ENCODE measurements around the gene RND3. TPM values are rescaled to one million over a fixed set of nuclear protein-coding genes. Genes with fewer than 3 reads are reported as not detected.

The RND3 gene
- total and polyA plus RNA-seq, 3 experiments from 2014 or later = not detected

DNA sequence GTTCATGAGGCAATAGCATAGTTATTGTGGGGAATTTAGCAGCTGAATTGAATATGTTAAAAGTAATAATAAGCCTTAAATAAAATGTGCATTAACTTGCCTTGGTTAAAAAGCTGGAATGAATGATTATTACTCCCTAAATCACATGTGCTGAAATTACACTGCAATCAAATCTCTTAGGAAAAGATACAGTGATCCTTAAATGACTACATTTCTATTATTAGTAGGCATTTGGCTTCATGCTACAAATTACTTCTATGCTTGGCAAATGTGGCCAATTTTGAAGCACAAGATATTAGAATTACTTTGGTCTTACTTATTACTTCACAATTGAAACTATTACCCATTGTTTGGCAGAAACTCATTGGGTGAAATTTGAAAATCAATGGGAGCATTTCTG is 5.4 kb downstream of the RND3 start:
- CTCF ChIA-PET = interaction anchor here (1.2 kb wide), 1 partner anchor 9 kb away, joined by 3 read pairs; no protein-coding TSS in a partner anchor
- Mint-ChIP-seq H3K4me1 (peaks cover 0 to 8% (median 6%) of the 10 kb centered on the region in 3 donors), H3K27ac (no peak overlapping the region), H3K9me3 (peaks cover 0 to 5% (median 0%) of the 10 kb centered on the region in 5 donors), H3K36me3 (no peaks in the 10 kb centered on the region), H3K4me3 (no peak overlapping the region), H3K27me3 (peaks cover 23 to 39% of the 10 kb centered on the region in 2 donors)
- H3K4me1 ChIP-seq (ENCODE audit: insufficient read depth, low read length) = no peaks in the 10 kb centered on the region
- no peaks in the 10 kb centered on the region for H3K9me3 ChIP-seq (ENCODE audit: low read length)
- POLR2A ChIA-PET = no interaction called here
- DNase-seq = no peak
- H3K27me3 ChIP-seq (ENCODE audit: insufficient read depth, low read length, poor library complexity, severe bottlenecking) = peaks cover 4% of the 10 kb centered on the region
- no peak overlapping the region for H3K27ac ChIP-seq (ENCODE audit: low read depth, low read length)
- H3K36me3 ChIP-seq (ENCODE audit: insufficient read depth, low read length) = no peaks in the 10 kb centered on the region
- no peak overlapping the region for H3K4me3 ChIP-seq (ENCODE audit: low read length)

DNA sequence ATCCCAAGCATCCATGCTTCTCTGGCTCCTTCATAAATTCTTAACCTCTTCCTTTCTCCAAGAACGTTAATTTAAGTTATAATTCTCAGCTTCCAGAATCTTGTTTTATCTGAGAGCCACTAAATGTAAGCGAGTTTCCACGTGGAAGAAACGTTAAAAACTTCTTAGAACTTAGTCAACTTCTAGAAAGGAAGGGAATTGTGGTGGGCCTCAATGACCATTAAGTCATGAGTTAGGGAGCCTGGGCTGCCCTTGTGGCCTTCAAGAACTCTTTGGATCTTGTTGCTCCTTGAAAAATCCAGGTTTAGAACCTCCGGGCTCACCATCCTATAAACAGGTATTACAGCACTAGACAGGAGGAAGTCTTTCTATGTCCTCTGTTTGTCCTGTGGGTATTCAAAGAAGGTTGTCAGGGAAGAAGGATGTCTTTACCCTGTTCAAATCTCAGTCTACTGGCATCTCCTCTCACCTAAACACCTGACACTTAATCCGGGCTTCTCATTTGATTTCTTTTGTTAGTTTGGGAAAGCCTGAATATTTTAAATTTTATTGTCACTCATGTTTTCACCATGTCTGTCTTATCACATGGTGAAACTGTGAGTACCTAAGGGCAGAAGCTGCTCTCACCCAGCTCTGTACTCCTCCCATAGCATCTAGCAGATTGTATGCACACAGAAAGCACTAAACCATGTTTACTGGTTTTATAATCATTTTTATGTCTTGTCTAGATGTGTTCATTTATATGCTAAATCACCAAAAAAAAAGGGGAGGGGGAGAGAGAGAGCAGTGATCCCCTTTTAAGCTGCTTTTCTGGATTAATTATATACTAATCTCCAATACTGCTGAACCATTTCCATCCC is 6.3 kb downstream of the RND3 start:
- peaks cover 16 to 30% of the 10 kb centered on the region in 2 donors for H3K27me3 Mint-ChIP-seq
- H3K4me3 Mint-ChIP-seq = no peak overlapping the region
- no peaks in the 10 kb centered on the region for H3K36me3 Mint-ChIP-seq
- H3K27me3 ChIP-seq (ENCODE audit: insufficient read depth, low read length, poor library complexity, severe bottlenecking) = no peaks in the 10 kb centered on the region
- CTCF ChIA-PET = interaction anchor here (1.2 kb wide), 1 partner anchor 8 kb away, joined by 3 read pairs; no protein-coding TSS in a partner anchor
- no peaks in the 10 kb centered on the region for H3K9me3 ChIP-seq (ENCODE audit: low read length)
- no peaks in the 10 kb centered on the region for H3K4me1 Mint-ChIP-seq
- H3K4me1 ChIP-seq (ENCODE audit: insufficient read depth, low read length) = no peaks in the 10 kb centered on the region
- H3K9me3 Mint-ChIP-seq = no peaks in the 10 kb centered on the region
- no peak overlapping the region for H3K27ac ChIP-seq (ENCODE audit: low read depth, low read length)
- no peak overlapping the region for H3K4me3 ChIP-seq (ENCODE audit: low read length)
- POLR2A ChIA-PET = no interaction called here
- no peak for DNase-seq
- H3K36me3 ChIP-seq (ENCODE audit: insufficient read depth, low read length) = no peaks in the 10 kb centered on the region
- no peak overlapping the region for H3K27ac Mint-ChIP-seq

DNA sequence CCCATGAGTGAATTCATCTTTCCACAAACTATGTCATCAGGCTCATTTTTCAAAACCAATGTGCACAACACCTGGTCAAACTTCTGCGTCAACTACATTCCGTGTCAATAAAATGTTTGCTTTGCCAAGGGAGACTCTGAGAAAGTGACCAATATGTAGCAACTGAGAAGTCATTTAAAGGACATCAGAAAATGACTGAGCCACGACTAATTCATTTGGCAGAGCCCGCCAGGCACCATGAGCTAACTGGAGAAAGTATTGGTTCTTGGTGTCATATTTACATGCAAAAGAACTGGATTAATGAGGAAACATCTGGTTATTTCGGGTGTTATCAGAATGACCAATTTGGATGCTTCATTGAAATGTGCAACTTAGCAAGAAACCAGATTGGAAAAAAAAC is 7.2 kb downstream of the RND3 start:
- Mint-ChIP-seq H3K27ac (no peak overlapping the region), H3K4me1 (no peaks in the 10 kb centered on the region), H3K4me3 (no peak overlapping the region), H3K27me3 (peaks cover 11 to 23% of the 10 kb centered on the region in 2 donors), H3K36me3 (no peaks in the 10 kb centered on the region), H3K9me3 (no peaks in the 10 kb centered on the region)
- no peak overlapping the region for H3K27ac ChIP-seq (ENCODE audit: low read depth, low read length)
- no peaks in the 10 kb centered on the region for H3K4me1 ChIP-seq (ENCODE audit: insufficient read depth, low read length)
- ChIA-PET POLR2A (no interaction called here), CTCF (no interaction called here)
- H3K9me3 ChIP-seq (ENCODE audit: low read length) = no peaks in the 10 kb centered on the region
- no peaks in the 10 kb centered on the region for H3K27me3 ChIP-seq (ENCODE audit: insufficient read depth, low read length, poor library complexity, severe bottlenecking)
- no peak for DNase-seq
- H3K36me3 ChIP-seq (ENCODE audit: insufficient read depth, low read length) = no peaks in the 10 kb centered on the region
- H3K4me3 ChIP-seq (ENCODE audit: low read length) = no peak overlapping the region

DNA sequence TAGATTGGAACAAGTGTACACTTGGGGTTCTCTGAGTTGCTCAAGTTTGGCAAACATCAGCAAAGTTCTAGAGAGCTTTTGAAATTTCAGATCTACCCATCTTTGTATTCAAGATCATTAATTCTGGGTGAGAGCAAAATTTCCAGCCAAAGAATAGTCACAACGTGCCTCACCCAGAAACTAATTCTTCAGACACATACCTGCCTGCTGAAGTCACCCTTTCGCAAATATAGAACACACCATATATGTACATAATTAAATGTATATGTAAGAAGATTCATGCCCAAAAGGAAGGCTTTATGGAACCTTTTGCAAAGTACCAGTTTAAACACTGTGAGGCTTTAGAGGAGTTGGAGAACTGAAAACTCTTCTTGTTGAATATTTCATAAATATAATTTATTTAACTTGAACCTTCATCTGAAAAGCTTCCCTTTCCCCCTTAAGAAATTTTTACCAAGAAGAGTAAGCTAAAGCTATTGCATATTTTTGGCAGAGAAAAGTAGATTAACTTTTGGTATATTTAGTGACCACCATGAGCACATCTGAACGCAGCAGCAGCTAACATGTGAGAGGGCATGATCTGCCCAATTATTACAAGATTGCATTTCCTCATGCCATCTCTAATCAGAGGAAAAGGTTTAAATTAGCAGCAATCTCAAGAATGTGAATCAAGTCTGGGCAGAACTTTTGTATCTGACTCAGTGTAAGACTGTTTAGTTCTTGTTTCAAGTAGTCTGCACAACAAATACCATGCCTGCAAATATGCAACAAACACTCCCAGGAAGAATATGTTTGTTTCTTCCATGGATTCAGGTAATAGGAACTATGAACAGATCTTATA is 8.2 kb downstream of the RND3 start:
- no peaks in the 10 kb centered on the region for H3K36me3 Mint-ChIP-seq
- no peaks in the 10 kb centered on the region for H3K4me1 ChIP-seq (ENCODE audit: insufficient read depth, low read length)
- H3K4me1 Mint-ChIP-seq = no peaks in the 10 kb centered on the region
- no peaks in the 10 kb centered on the region for H3K27me3 ChIP-seq (ENCODE audit: insufficient read depth, low read length, poor library complexity, severe bottlenecking)
- no peaks in the 10 kb centered on the region for H3K36me3 ChIP-seq (ENCODE audit: insufficient read depth, low read length)
- no peak overlapping the region for H3K27ac ChIP-seq (ENCODE audit: low read depth, low read length)
- H3K9me3 Mint-ChIP-seq = no peaks in the 10 kb centered on the region
- H3K4me3 Mint-ChIP-seq = no peak overlapping the region
- DNase-seq = no peak
- no peaks in the 10 kb centered on the region for H3K9me3 ChIP-seq (ENCODE audit: low read length)
- H3K27ac Mint-ChIP-seq = no peak overlapping the region
- CTCF ChIA-PET = no interaction called here
- peaks cover 7 to 13% of the 10 kb centered on the region in 2 donors for H3K27me3 Mint-ChIP-seq
- POLR2A ChIA-PET = no interaction called here
- H3K4me3 ChIP-seq (ENCODE audit: low read length) = no peak overlapping the region

DNA sequence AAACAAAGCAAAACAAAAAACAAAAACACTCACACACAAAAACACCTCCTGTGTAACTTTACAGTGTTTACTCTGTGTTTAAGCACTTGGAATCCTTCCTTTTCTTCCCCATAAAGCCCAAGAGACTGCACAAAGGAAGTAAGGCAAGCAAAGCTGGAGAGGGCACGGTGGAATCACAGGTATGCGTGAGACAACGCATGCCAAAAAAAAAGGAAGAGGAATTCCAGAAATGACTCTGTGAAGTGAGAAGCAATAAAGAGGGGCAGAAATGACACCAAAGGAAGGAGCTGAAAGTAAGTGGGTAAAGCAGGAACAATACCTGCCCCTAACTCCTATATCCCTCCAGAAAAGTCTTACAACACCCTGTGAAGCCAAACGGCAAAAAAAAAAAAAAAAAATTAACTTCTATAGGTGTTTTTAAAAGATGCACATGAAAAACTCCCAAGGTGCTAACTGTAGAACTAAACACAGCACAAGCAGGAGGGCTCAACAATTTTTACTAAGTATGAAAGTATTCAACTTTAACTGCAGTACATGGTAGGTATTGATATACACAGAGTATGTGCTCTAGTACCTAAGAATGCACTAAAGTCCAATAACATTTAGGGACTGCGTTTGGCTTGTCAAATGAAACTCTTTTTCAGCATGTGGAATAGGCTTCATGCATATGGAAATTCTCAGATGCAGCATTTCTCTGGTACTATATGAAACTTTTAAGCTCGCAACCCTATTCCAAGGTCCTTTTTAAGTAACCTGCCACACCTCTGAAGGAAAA is 9.1 kb downstream of the RND3 start:
- Histone ChIP-seq H3K4me1 (ENCODE audit: insufficient read depth, low read length) (no peaks in the 10 kb centered on the region), H3K9me3 (ENCODE audit: low read length) (no peaks in the 10 kb centered on the region), H3K36me3 (ENCODE audit: insufficient read depth, low read length) (no peaks in the 10 kb centered on the region), H3K27ac (ENCODE audit: low read depth, low read length) (no peak overlapping the region), H3K27me3 (ENCODE audit: insufficient read depth, low read length, poor library complexity, severe bottlenecking) (no peaks in the 10 kb centered on the region), H3K4me3 (ENCODE audit: low read length) (no peak overlapping the region)
- DNase-seq = no peak
- POLR2A ChIA-PET = no interaction called here
- CTCF ChIA-PET = no interaction called here
- Mint-ChIP-seq H3K4me1 (no peaks in the 10 kb centered on the region), H3K27ac (no peak overlapping the region), H3K36me3 (no peaks in the 10 kb centered on the region), H3K9me3 (peaks cover 0 to 3% (median 0%) of the 10 kb centered on the region in 5 donors), H3K4me3 (no peak overlapping the region), H3K27me3 (peaks cover 4 to 8% of the 10 kb centered on the region in 2 donors)

DNA sequence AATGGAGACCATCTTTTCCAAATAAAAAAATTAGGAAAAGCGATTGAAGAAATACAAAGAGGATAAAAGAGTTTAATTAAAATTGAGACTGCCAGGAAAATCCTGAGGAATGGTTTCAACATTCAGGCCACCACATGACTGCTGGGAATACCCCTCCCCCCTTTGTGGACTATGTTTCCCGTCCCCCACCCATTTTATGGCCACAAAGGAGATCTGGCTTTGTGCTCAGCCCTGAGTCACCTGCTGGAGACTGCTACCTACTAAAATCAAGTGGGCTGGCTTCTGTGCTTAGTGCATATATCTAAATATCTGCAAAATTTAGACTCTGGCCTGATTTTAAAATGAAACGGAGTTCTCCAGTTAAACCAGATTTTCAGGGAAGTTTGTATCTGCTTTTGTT is 10.1 kb downstream of the RND3 start:
- POLR2A ChIA-PET = no interaction called here
- Histone ChIP-seq H3K9me3 (ENCODE audit: low read length) (no peaks in the 10 kb centered on the region), H3K27ac (ENCODE audit: low read depth, low read length) (no peak overlapping the region), H3K27me3 (ENCODE audit: insufficient read depth, low read length, poor library complexity, severe bottlenecking) (no peaks in the 10 kb centered on the region), H3K4me3 (ENCODE audit: low read length) (no peak overlapping the region), H3K36me3 (ENCODE audit: insufficient read depth, low read length) (no peaks in the 10 kb centered on the region), H3K4me1 (ENCODE audit: insufficient read depth, low read length) (no peaks in the 10 kb centered on the region)
- Mint-ChIP-seq H3K4me3 (no peak overlapping the region), H3K27ac (no peak overlapping the region), H3K9me3 (peaks cover 0 to 3% (median 0%) of the 10 kb centered on the region in 5 donors), H3K27me3 (peaks cover 0 to 5% of the 10 kb centered on the region in 2 donors), H3K36me3 (no peaks in the 10 kb centered on the region), H3K4me1 (no peaks in the 10 kb centered on the region)
- CTCF ChIA-PET = no interaction called here
- DNase-seq = no peak

DNA sequence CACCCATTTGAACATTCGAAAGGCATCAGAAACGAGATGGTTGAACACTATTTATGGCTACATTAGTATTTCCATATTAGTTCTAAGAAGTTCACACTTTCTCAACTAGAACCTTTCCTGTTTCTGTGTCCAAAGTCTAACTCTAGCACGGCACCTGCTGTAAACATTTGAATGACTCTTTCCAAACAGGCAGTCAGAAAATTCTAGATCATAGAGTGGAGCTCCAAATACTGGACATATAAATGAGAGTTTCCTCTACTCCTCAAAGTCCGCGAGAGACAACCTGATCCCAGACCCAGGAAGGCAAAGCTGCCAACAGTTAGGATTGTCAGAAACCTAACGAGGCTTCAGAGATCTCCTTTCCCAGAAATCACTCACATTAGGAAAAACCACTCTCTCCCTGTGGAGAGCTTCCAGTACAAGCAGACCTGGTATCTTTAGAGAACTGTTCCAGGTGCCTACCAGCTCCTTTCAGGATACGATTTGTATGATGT is 10.6 kb downstream of the RND3 start:
- DNase-seq = no peak
- Histone ChIP-seq H3K36me3 (ENCODE audit: insufficient read depth, low read length) (no peaks in the 10 kb centered on the region), H3K4me3 (ENCODE audit: low read length) (no peak overlapping the region), H3K9me3 (ENCODE audit: low read length) (no peaks in the 10 kb centered on the region), H3K27me3 (ENCODE audit: insufficient read depth, low read length, poor library complexity, severe bottlenecking) (no peaks in the 10 kb centered on the region), H3K4me1 (ENCODE audit: insufficient read depth, low read length) (no peaks in the 10 kb centered on the region), H3K27ac (ENCODE audit: low read depth, low read length) (no peak overlapping the region)
- Mint-ChIP-seq H3K27me3 (peaks cover 0 to 5% of the 10 kb centered on the region in 2 donors), H3K36me3 (no peaks in the 10 kb centered on the region), H3K4me3 (no peak overlapping the region), H3K9me3 (peaks cover 0 to 3% (median 0%) of the 10 kb centered on the region in 5 donors), H3K4me1 (no peaks in the 10 kb centered on the region), H3K27ac (no peak overlapping the region)
- CTCF ChIA-PET = no interaction called here
- POLR2A ChIA-PET = no interaction called here

Measured in CD8-positive, alpha-beta memory T cell (primary cell).